ENCODE results near the gene ZNF407. TPM values are rescaled to one million over a fixed set of nuclear protein-coding genes. Genes with fewer than 3 reads are reported as not detected.

Gene ZNF407
- total and polyA plus RNA-seq, 3 donors from 2014 or later = 10.9 to 35.9 (median 30.8) TPM

- Histone ChIP-seq H3K9me3 (no peaks in the 10 kb centered on the region), H3K36me3 (ENCODE audit: low read depth, missing control alignments) (no peaks in the 10 kb centered on the region), H3K27ac (no peak overlapping the region), H3K4me1 (no peaks in the 10 kb centered on the region), H3K27me3 (no peaks in the 10 kb centered on the region), H3K4me3 (no peak overlapping the region)
- no peak for TF ChIP-seq CTCF (IDR thresholded peaks at IDR 0.05)
- no peak for TF ChIP-seq POLR2A (IDR thresholded peaks at IDR 0.05)
- DNase-seq = no peak
- intact Hi-C loops (cut with DNase I; ENCODE audit: low total_unique reads) = no loop called here
- 87 to 93% methylated on average over 5 of the region's 5 CpGs for WGBS, 2 donors
These were observed 176.8 kb downstream of the ZNF407 start for GRCh38 chr18:74774486-74774885.

- intact Hi-C loops (cut with DNase I; ENCODE audit: low total_unique reads) = no loop called here
- Histone ChIP-seq H3K27ac (no peak overlapping the region), H3K9me3 (no peaks in the 10 kb centered on the region), H3K4me1 (no peaks in the 10 kb centered on the region), H3K36me3 (ENCODE audit: low read depth, missing control alignments) (no peaks in the 10 kb centered on the region), H3K4me3 (no peak overlapping the region), H3K27me3 (no peaks in the 10 kb centered on the region)
- DNase-seq = no peak
- TF ChIP-seq POLR2A (IDR thresholded peaks at IDR 0.05) = no peak
- TF ChIP-seq CTCF (IDR thresholded peaks at IDR 0.05) = no peak
- 86 to 88% methylated on average over 3 of the region's 3 CpGs for WGBS, 2 donors
These were observed 177.6 kb downstream of the ZNF407 start for GRCh38 chr18:74775239-74775638.

- H3K36me3 ChIP-seq (ENCODE audit: low read depth, missing control alignments) = no peaks in the 10 kb centered on the region
- no peak for TF ChIP-seq POLR2A (IDR thresholded peaks at IDR 0.05)
- no peaks in the 10 kb centered on the region for H3K27me3 ChIP-seq
- no peak for DNase-seq
- H3K4me1 ChIP-seq = no peaks in the 10 kb centered on the region
- no peak overlapping the region for H3K4me3 ChIP-seq
- no peaks in the 10 kb centered on the region for H3K9me3 ChIP-seq
- intact Hi-C loops (cut with DNase I; ENCODE audit: low total_unique reads) = no loop called here
- 85 to 91% methylated on average over 6 of the region's 6 CpGs for WGBS, 2 donors
- no peak overlapping the region for H3K27ac ChIP-seq
These were observed 180.6 kb downstream of the ZNF407 start for GRCh38 chr18:74778191-74778847.

DNA sequence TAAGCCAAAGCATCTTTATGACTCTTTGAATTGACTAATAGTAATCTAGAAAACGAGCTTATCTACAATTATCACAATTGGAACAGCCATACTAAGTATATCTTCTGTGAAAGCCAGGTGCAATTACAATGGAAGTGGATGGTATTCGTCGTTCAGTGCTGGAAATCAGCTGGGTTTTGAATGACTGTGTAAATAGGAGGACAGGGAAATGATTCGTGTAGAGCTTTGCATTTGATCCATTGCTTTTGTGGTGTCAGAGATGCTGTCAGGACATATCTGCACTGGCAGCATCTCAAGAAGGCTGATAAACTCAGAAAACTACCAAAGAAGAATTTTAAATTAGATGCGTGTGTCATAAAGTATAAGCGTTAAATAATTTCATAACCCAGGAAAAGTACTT, 187.1 kb downstream of the ZNF407 start:
- Histone ChIP-seq H3K27ac (no peak overlapping the region), H3K4me3 (no peak overlapping the region), H3K9me3 (no peaks in the 10 kb centered on the region), H3K27me3 (no peaks in the 10 kb centered on the region), H3K36me3 (ENCODE audit: low read depth, missing control alignments) (no peaks in the 10 kb centered on the region), H3K4me1 (no peaks in the 10 kb centered on the region)
- intact Hi-C loops (cut with DNase I; ENCODE audit: low total_unique reads) = no loop called here
- WGBS, 2 donors = 79 to 80% methylated on average over 6 of the region's 6 CpGs
- DNase-seq = no peak
- TF ChIP-seq POLR2A (IDR thresholded peaks at IDR 0.05) (no peak), CTCF (IDR thresholded peaks at IDR 0.05) (no peak)

DNA sequence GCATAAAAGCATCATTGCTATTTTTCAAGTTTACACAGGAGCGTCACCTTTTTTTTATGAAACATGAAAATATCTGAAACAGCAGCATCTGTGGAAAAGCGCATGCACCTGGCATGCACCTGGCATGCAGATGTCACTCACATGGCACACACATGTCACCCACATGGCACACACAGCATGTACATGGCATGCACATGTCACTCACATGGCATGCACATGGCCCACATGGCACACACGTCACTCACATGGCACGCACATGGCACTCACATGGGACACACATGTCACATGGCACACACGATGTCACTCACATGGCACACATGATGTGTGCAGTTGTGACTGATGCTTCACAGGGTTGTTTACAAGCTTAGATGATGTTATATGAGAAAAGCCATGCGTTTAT, 188.0 kb downstream of the ZNF407 start:
- DNase-seq = no peak
- Histone ChIP-seq H3K36me3 (ENCODE audit: low read depth, missing control alignments) (no peaks in the 10 kb centered on the region), H3K9me3 (no peaks in the 10 kb centered on the region), H3K27ac (no peak overlapping the region), H3K27me3 (no peaks in the 10 kb centered on the region), H3K4me1 (no peaks in the 10 kb centered on the region), H3K4me3 (no peak overlapping the region)
- 91 to 93% methylated on average over 4 to 6 of the region's 6 CpGs for WGBS, 2 donors
- no peak for TF ChIP-seq CTCF (IDR thresholded peaks at IDR 0.05)
- intact Hi-C loops (cut with DNase I; ENCODE audit: low total_unique reads) = no loop called here

Measured in testis (tissue), 3 donors.